ENCODE results near the gene YPEL3.

Gene YPEL3

DNA sequence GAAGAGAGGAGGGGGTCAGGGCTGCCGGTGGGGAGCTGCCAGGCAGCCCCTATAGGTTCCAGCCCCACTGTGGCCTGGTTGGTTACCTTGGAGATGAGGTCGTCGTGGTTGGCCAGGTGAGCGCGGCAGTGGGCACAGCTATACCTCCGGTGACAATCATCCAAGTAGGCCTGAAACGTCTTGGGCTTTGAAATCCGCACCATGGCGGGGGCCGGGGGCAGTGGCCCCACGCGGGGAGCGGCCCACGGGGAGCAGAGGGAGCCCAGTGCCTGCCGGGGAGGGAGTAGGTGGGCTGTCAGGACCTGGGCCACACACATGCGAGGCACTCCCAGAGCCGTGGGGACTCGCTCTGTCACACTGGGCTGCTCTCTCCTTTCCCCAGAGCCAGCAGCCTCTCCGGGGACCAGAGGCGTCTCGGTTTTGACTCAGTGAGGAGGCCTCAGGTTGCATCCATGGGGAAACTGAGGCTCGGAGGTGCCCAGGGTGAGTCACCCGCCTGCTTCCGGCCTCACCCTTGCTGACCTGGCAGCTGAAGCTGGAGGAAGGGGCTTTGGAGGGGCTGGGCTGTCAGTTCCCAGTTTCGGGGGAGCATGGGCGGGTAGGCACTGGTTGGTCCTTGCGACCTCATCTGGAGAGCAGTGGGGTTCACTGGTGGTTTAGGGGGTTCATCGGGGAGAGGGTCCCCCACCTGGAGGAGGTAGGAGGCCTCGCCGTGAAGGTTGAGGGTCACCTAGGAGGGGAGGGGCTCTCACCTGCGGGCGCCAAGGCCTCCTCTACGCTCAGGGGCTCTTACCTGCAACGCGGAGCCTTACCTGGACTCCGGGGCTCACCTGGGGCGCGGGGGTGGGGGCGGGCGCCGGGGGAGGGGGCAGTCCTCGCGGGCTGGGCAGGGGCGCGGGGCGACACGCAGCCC is 591 bp downstream of the YPEL3 start (continued):
- TF ChIP-seq, protein P1, sequence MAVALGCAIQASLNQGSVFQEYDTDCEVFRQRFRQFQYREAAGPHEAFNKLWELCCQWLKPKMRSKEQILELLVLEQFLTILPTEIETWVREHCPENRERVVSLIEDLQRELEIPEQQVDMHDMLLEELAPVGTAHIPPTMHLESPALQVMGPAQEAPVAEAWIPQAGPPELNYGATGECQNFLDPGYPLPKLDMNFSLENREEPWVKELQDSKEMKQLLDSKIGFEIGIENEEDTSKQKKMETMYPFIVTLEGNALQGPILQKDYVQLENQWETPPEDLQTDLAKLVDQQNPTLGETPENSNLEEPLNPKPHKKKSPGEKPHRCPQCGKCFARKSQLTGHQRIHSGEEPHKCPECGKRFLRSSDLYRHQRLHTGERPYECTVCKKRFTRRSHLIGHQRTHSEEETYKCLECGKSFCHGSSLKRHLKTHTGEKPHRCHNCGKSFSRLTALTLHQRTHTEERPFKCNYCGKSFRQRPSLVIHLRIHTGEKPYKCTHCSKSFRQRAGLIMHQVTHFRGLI (tag by site-specific recombination; IDR thresholded peaks at IDR 0.05) = 0 out of 2 replicates have a peak, but pooled peaks have one; percentile 44
- TF ChIP-seq, protein P2, sequence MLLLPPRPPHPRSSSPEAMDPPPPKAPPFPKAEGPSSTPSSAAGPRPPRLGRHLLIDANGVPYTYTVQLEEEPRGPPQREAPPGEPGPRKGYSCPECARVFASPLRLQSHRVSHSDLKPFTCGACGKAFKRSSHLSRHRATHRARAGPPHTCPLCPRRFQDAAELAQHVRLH (tag by site-specific recombination; IDR thresholded peaks at IDR 0.05) = no peak
- peak; percentile 40 for TF ChIP-seq GLIS2 (tag by site-specific recombination; IDR thresholded peaks at IDR 0.05)
- no peak for TF ChIP-seq ZNF266 (tag by site-specific recombination; IDR thresholded peaks at IDR 0.05; ENCODE audit: low read depth)
- TF ChIP-seq ZNF354C (tag by site-specific recombination; IDR thresholded peaks at IDR 0.05; ENCODE audit: borderline replicate concordance, low read depth) = no peak
- no peak for TF ChIP-seq ZNF324 (tag by site-specific recombination; IDR thresholded peaks at IDR 0.05)
- TF ChIP-seq, protein P3, sequence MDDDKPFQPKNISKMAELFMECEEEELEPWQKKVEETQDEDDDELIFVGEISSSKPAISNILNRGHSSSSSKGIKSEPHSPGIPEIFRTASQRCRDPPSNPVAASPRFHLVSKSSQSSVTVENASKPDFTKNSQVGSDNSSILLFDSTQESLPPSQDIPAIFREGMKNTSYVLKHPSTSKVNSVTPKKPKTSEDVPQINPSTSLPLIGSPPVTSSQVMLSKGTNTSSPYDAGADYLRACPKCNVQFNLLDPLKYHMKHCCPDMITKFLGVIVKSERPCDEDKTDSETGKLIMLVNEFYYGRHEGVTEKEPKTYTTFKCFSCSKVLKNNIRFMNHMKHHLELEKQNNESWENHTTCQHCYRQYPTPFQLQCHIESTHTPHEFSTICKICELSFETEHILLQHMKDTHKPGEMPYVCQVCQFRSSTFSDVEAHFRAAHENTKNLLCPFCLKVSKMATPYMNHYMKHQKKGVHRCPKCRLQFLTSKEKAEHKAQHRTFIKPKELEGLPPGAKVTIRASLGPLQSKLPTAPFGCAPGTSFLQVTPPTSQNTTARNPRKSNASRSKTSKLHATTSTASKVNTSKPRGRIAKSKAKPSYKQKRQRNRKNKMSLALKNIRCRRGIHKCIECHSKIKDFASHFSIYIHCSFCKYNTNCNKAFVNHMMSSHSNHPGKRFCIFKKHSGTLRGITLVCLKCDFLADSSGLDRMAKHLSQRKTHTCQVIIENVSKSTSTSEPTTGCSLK (tag by site-specific recombination; IDR thresholded peaks at IDR 0.05) = no peak
- TF ChIP-seq ZNF433 (tag by site-specific recombination; IDR thresholded peaks at IDR 0.05; ENCODE audit: low read depth) = no peak
- TF ChIP-seq, protein P4, sequence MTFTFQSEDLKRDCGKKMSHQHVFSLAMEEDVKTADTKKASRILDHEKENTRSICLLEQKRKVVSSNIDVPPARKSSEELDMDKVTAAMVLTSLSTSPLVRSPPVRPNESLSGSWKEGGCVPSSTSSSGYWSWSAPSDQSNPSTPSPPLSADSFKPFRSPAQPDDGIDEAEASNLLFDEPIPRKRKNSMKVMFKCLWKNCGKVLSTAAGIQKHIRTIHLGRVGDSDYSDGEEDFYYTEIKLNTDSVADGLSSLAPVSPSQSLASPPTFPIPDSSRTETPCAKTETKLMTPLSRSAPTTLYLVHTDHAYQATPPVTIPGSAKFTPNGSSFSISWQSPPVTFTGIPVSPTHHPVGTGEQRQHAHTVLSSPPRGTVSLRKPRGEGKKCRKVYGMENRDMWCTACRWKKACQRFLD (tag by site-specific recombination; IDR thresholded peaks at IDR 0.05) = no peak
- TF ChIP-seq KLF1 (tag by site-specific recombination; IDR thresholded peaks at IDR 0.05) = no peak
- TF ChIP-seq, protein P5, sequence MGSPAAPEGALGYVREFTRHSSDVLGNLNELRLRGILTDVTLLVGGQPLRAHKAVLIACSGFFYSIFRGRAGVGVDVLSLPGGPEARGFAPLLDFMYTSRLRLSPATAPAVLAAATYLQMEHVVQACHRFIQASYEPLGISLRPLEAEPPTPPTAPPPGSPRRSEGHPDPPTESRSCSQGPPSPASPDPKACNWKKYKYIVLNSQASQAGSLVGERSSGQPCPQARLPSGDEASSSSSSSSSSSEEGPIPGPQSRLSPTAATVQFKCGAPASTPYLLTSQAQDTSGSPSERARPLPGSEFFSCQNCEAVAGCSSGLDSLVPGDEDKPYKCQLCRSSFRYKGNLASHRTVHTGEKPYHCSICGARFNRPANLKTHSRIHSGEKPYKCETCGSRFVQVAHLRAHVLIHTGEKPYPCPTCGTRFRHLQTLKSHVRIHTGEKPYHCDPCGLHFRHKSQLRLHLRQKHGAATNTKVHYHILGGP (tag by site-specific recombination; IDR thresholded peaks at IDR 0.05) = no peak
- TF ChIP-seq, protein P6, sequence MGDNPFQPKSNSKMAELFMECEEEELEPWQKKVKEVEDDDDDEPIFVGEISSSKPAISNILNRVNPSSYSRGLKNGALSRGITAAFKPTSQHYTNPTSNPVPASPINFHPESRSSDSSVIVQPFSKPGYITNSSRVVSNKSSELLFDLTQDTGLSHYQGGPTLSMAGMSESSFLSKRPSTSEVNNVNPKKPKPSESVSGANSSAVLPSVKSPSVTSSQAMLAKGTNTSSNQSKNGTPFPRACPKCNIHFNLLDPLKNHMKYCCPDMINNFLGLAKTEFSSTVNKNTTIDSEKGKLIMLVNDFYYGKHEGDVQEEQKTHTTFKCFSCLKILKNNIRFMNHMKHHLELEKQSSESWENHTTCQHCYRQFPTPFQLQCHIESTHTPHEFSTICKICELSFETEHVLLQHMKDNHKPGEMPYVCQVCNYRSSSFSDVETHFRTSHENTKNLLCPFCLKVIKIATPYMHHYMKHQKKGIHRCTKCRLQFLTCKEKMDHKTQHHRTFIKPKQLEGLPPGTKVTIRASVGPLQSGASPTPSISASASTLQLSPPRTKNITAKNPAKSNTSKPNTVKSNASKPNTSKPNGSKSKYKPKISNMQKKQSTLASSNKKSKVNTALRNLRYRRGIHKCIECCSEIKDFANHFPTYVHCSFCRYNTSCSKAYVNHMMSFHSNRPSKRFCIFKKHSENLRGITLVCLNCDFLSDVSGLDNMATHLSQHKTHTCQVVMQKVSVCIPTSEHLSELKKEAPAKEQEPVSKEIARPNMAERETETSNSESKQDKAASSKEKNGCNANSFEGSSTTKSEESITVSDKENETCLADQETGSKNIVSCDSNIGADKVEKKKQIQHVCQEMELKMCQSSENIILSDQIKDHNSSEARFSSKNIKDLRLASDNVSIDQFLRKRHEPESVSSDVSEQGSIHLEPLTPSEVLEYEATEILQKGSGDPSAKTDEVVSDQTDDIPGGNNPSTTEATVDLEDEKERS (tag by site-specific recombination; IDR thresholded peaks at IDR 0.05) = no peak
- TF ChIP-seq, protein P7, sequence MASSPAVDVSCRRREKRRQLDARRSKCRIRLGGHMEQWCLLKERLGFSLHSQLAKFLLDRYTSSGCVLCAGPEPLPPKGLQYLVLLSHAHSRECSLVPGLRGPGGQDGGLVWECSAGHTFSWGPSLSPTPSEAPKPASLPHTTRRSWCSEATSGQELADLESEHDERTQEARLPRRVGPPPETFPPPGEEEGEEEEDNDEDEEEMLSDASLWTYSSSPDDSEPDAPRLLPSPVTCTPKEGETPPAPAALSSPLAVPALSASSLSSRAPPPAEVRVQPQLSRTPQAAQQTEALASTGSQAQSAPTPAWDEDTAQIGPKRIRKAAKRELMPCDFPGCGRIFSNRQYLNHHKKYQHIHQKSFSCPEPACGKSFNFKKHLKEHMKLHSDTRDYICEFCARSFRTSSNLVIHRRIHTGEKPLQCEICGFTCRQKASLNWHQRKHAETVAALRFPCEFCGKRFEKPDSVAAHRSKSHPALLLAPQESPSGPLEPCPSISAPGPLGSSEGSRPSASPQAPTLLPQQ (tag by site-specific recombination; IDR thresholded peaks at IDR 0.05) = no peak
- TF ChIP-seq ZBTB7A (tag by site-specific recombination; IDR thresholded peaks at IDR 0.05; ENCODE audit: low read depth) = peak; percentile 41; the same call in 1 of the 2 replicates
- no peak for TF ChIP-seq ZNF624 (tag by site-specific recombination; IDR thresholded peaks at IDR 0.05)
- TF ChIP-seq EGR2 (tag by site-specific recombination; IDR thresholded peaks at IDR 0.05; ENCODE audit: low read depth) = peak; percentile 83
- TF ChIP-seq ZNF140 (tag by site-specific recombination; IDR thresholded peaks at IDR 0.05) = no peak
- TF ChIP-seq, protein P8, sequence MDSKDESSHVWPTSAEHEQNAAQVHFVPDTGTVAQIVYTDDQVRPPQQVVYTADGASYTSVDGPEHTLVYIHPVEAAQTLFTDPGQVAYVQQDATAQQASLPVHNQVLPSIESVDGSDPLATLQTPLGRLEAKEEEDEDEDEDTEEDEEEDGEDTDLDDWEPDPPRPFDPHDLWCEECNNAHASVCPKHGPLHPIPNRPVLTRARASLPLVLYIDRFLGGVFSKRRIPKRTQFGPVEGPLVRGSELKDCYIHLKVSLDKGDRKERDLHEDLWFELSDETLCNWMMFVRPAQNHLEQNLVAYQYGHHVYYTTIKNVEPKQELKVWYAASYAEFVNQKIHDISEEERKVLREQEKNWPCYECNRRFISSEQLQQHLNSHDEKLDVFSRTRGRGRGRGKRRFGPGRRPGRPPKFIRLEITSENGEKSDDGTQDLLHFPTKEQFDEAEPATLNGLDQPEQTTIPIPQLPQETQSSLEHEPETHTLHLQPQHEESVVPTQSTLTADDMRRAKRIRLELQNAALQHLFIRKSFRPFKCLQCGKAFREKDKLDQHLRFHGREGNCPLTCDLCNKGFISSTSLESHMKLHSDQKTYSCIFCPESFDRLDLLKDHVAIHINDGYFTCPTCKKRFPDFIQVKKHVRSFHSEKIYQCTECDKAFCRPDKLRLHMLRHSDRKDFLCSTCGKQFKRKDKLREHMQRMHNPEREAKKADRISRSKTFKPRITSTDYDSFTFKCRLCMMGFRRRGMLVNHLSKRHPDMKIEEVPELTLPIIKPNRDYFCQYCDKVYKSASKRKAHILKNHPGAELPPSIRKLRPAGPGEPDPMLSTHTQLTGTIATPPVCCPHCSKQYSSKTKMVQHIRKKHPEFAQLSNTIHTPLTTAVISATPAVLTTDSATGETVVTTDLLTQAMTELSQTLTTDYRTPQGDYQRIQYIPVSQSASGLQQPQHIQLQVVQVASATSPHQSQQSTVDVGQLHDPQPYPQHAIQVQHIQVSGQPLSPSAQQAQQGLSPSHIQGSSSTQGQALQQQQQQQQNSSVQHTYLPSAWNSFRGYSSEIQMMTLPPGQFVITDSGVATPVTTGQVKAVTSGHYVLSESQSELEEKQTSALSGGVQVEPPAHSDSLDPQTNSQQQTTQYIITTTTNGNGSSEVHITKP (tag by site-specific recombination; IDR thresholded peaks at IDR 0.05) = no peak
- no peak for TF ChIP-seq ZNF175 (tag by site-specific recombination; IDR thresholded peaks at IDR 0.05)
- TF ChIP-seq, protein P9, sequence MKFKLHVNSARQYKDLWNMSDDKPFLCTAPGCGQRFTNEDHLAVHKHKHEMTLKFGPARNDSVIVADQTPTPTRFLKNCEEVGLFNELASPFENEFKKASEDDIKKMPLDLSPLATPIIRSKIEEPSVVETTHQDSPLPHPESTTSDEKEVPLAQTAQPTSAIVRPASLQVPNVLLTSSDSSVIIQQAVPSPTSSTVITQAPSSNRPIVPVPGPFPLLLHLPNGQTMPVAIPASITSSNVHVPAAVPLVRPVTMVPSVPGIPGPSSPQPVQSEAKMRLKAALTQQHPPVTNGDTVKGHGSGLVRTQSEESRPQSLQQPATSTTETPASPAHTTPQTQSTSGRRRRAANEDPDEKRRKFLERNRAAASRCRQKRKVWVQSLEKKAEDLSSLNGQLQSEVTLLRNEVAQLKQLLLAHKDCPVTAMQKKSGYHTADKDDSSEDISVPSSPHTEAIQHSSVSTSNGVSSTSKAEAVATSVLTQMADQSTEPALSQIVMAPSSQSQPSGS (tag by site-specific recombination; IDR thresholded peaks at IDR 0.05; ENCODE audit: low read depth) = no peak
- peak; percentile 75 for TF ChIP-seq ZFHX2 (tag by site-specific recombination; conservative IDR thresholded peaks at IDR 0.05)

Measured in HEK293 (cell line).